DOHH2 (cell line): Measurements from ENCODE around the gene TUFM.

Experiments used
- EZH2phosphoT487 ChIP-seq: fragments of 200-600 bp; sonication (generic); IDR thresholded peaks from 2 replicates; pipeline ENCODE4 v1.6.1; 2017; ENCODE audit warnings: borderline replicate concordance, mild to moderate bottlenecking, antibody characterized with exemption, low read length, moderate library complexity, mixed read lengths
- TF ChIP-seq, protein P1 (sequence below): fragments of 200-600 bp; sonication (generic); IDR thresholded peaks from one replicate; pipeline ENCODE4 v1.5.1; 2014; ENCODE audit warnings: antibody characterized with exemption, mild to moderate bottlenecking, low read depth, low read length; ENCODE audit not compliant: poor library complexity, severe bottlenecking

DNA sequence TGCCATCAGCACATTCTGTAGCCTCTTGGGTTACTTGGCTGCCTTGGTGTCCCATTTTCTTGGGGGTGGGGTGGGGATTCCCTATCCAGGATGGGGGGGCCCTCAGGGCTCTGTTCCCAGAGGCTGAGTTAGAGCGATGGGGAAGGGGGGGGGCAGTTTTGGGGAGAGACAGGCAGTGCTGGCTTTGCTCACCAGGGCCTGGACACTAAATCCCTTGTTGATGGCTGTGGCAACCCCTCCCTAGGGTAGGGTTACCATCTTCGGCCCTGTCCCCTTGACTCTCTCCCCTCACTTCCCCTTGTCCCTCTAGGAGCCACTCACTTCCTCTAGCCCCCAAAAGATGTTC is 31.5 kb upstream of the TUFM start:
- TF ChIP-seq, protein P1, sequence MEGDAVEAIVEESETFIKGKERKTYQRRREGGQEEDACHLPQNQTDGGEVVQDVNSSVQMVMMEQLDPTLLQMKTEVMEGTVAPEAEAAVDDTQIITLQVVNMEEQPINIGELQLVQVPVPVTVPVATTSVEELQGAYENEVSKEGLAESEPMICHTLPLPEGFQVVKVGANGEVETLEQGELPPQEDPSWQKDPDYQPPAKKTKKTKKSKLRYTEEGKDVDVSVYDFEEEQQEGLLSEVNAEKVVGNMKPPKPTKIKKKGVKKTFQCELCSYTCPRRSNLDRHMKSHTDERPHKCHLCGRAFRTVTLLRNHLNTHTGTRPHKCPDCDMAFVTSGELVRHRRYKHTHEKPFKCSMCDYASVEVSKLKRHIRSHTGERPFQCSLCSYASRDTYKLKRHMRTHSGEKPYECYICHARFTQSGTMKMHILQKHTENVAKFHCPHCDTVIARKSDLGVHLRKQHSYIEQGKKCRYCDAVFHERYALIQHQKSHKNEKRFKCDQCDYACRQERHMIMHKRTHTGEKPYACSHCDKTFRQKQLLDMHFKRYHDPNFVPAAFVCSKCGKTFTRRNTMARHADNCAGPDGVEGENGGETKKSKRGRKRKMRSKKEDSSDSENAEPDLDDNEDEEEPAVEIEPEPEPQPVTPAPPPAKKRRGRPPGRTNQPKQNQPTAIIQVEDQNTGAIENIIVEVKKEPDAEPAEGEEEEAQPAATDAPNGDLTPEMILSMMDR: no peak
- no peak for TF ChIP-seq EZH2phosphoT487
